Right atrium auricular region (tissue), 2 donors: ENCODE data around the gene MROH2B. TPM values are rescaled to one million over a fixed set of nuclear protein-coding genes. Genes with fewer than 3 reads are reported as not detected.

Experiments used
- DNase-seq: peaks from one replicate; pipeline ENCODE4 v3.0.0-alpha.2; 2019; ENCODE audit warnings: low spot score
- H3K27ac ChIP-seq, 2 donors: fragments of 200-600 bp; sonication (generic); 1 replicate in 1 of 2; 2 replicates in 1 of 2; pipeline ENCODE4 v1.5.1; 2016 to 2019
- H3K27me3 ChIP-seq, 2 donors: fragments of 200-600 bp; sonication (generic); one replicate each; pipeline versions ENCODE4 v1.5.1 to v1.6.0; 2017 to 2019
- H3K36me3 ChIP-seq: fragments of 200-600 bp; sonication (generic); one replicate; pipeline ENCODE4 v1.5.1; 2016
- H3K4me1 ChIP-seq, 2 donors: fragments of 200-600 bp; sonication (generic); one replicate each; pipeline versions ENCODE4 v1.5.1 to v1.6.0; 2017 to 2019
- H3K4me3 ChIP-seq, 2 donors: fragments of 200-600 bp; sonication (generic); 1 replicate in 1 of 2; 2 replicates in 1 of 2; pipeline ENCODE4 v1.5.1; 2017 to 2019; ENCODE audit warnings: mild to moderate bottlenecking in 1 of 2, moderate library complexity in 1 of 2
- H3K9me3 ChIP-seq, 2 donors: fragments of 200-600 bp; sonication (generic); one replicate each; pipeline ENCODE4 v1.5.1; 2019
- total RNA-seq, 2 donors: library from RNA; depleted of rRNA; stranded (reverse); fragments of >200 nt; gene quantifications; one replicate each; pipeline ENCODE4 v1.1.0, GENCODE V29; 2016
- TF ChIP-seq, protein P1 (sequence below), 2 donors: fragments of 200-600 bp; sonication (generic); IDR thresholded peaks; one replicate each; pipeline ENCODE4 v1.5.1; 2019; ENCODE audit warnings: antibody characterized with exemption in 2 of 2

MROH2B gene
- total RNA-seq, 2 donors from 2014 or later: 0.15 TPM; not detected in 1

DNA sequence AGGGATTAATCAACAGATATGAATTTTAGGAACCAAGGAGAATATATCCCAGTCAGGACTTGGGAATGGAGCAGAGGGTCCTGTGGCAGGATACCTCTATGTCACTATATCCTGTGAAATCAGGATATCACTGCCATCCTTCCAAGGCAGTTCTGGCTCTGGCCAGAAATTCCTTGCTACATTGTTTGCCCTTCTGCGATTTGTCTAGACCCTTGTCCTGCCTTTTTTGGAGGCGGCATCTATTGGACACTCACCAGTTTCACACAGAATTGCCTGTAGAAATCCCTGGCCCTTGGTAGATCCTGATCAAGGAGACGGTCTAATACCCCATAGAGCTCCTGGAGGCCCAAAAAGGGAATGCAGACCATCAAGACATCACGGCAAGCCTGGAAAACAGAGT is 71.2 kb downstream of the MROH2B start:
- TF ChIP-seq, protein P1, sequence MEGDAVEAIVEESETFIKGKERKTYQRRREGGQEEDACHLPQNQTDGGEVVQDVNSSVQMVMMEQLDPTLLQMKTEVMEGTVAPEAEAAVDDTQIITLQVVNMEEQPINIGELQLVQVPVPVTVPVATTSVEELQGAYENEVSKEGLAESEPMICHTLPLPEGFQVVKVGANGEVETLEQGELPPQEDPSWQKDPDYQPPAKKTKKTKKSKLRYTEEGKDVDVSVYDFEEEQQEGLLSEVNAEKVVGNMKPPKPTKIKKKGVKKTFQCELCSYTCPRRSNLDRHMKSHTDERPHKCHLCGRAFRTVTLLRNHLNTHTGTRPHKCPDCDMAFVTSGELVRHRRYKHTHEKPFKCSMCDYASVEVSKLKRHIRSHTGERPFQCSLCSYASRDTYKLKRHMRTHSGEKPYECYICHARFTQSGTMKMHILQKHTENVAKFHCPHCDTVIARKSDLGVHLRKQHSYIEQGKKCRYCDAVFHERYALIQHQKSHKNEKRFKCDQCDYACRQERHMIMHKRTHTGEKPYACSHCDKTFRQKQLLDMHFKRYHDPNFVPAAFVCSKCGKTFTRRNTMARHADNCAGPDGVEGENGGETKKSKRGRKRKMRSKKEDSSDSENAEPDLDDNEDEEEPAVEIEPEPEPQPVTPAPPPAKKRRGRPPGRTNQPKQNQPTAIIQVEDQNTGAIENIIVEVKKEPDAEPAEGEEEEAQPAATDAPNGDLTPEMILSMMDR (IDR thresholded peaks at IDR 0.05): no peak
- DNase-seq: no peak
- no peak overlapping the region for H3K27ac ChIP-seq

DNA sequence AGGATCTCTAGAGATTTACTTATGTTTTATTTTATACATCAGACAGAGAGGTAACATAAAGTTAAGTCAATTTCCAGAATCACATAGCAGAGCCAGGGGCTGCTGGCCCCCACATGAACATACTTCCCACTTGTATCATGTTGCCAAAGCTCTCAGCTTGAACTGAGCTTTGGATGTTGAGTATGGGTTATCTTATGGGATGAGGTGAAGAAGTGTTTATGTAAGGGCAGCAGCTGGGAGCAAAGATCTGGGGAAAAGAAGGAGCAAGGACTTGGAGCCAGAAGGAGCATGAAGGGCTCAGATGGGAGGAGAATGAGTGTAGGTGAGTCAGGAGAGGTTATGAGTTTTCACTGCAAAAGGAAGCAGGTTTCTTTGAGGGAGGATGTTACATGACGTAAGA is 72.0 kb downstream of the MROH2B start:
- H3K4me1 ChIP-seq: no peaks in the 10 kb centered on the region
- H3K27ac ChIP-seq: no peak overlapping the region
- no peaks in the 10 kb centered on the region for H3K36me3 ChIP-seq
- no peak overlapping the region for H3K4me3 ChIP-seq
- H3K9me3 ChIP-seq: no peaks in the 10 kb centered on the region
- TF ChIP-seq, protein P1 (IDR thresholded peaks at IDR 0.05): no peak
- no peaks in the 10 kb centered on the region for H3K27me3 ChIP-seq
- DNase-seq: no peak

More for the DNA sequence above, 71.2 kb downstream of the MROH2B start:
- H3K9me3 ChIP-seq: no peaks in the 10 kb centered on the region
- H3K4me1 ChIP-seq: no peaks in the 10 kb centered on the region
- no peaks in the 10 kb centered on the region for H3K27me3 ChIP-seq
- H3K4me3 ChIP-seq: no peak overlapping the region
- no peaks in the 10 kb centered on the region for H3K36me3 ChIP-seq

DNA sequence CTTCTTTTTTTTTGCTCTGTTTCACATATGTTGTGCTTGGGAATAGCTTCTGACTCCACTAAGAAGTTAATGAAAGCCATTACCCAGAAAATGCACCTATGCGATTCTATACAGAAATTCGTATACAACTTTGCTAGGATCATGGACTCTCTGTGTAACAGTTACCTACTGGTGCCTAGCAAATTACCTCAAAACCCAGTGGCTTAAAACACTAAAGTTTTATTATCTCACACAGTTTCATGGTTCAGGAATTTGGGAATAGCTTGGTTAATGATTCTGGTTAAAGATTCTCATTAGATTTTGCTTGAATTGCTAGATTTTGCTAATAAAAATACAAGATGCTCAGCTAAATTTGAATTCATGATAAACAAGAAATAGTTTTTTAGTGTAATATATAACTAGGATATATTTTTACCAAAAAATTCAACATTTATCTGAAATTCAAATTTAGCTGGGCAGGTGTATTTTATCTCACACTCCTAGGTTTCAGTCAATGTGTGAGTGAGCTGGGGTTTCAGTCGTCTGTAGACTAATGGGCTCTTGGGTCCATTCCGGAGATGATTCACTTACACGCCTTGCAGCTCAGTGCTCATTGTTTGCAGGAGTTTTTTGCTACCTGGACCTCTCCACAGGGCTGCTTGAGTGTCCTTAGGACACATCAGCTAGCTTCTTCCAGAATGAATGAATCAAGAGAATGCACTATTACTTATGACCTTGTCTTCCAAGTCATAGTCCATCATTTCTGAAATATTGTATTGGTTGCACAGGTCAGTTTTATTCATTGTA is 75.1 kb downstream of the MROH2B start:
- no peak overlapping the region for H3K4me3 ChIP-seq
- no peaks in the 10 kb centered on the region for H3K9me3 ChIP-seq
- H3K27me3 ChIP-seq: no peaks in the 10 kb centered on the region
- no peaks in the 10 kb centered on the region for H3K36me3 ChIP-seq
- no peak for DNase-seq
- TF ChIP-seq, protein P1 (IDR thresholded peaks at IDR 0.05): no peak
- no peak overlapping the region for H3K27ac ChIP-seq
- H3K4me1 ChIP-seq: peaks cover 0 to 16% of the 10 kb centered on the region in 2 donors

DNA sequence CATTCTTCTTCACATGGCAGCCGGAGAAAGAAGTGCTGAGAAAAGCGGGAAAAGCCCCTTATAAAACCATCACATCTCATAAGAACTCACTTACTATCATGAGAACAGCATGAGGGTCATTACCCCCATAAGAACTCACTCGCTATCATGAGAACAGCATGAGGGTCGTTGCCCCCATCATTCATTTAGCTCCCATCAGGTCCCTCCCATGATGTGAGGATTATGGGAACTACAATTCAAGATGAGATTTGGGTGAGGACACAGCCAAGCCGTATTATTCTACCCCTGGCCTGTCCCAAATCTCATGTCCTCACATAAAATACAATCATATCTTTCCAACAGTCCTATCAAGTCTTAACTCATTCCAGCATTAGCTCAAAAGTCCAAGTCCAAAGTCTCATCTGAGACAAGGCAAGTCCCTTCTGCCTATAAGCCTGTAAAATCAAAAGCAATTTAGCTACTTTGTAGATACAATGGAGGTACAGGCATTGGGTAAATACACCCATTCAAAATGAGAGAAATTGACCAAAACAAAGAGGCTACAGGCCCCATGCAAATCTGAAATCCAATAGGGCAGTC is 79.1 kb downstream of the MROH2B start:
- Histone ChIP-seq H3K27ac (peak overlapping the region; percentile 64 to 78), H3K4me1 (peaks cover 0 to 22% of the 10 kb centered on the region in 2 donors), H3K27me3 (no peaks in the 10 kb centered on the region), H3K4me3 (no peak overlapping the region), H3K36me3 (no peaks in the 10 kb centered on the region), H3K9me3 (no peaks in the 10 kb centered on the region)
- DNase-seq: no peak
- TF ChIP-seq, protein P1 (IDR thresholded peaks at IDR 0.05): no peak

DNA sequence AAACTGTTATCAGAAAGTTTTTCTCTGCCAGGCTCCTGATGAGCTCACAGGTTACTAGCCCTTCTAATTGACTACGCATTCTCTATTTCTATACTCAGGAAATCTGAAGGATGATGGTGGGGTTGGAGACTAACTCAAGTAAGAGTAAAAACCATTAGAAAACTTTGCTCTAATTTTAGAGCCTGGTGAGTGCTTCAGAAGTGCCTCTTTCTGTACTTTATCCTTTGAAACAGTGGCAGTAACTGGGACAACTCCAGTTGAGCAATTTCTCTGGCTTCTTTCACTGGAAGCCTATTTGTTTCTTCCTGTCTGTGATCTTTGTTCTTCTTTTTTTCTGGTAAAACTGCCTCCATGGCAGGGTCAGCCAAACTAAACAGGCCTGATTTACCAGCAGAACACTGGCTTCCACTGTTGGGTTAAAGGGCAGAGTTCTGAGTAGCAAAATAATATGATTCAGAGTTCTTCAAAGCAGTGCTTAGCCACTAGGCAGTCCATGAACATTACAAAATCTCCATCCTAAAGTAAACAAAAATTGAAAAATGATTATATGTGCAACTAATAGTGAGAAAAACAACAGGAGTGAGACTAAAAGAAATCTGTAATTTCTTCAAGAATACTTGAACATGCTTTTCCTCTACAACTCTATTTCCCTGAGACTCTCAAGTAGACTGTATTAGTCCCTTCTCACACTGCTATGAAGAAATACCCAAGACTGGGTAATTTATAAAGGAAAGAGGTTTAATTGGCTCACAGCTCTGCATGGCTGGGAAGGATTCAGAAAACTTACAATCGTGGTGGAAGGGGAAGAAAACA is 79.8 kb downstream of the MROH2B start:
- DNase-seq: peak; percentile 82
- Histone ChIP-seq H3K9me3 (no peaks in the 10 kb centered on the region), H3K27me3 (no peaks in the 10 kb centered on the region), H3K4me3 (no peak overlapping the region), H3K4me1 (peaks cover 0 to 22% of the 10 kb centered on the region in 2 donors), H3K36me3 (no peaks in the 10 kb centered on the region), H3K27ac (peak overlapping the region; percentile 64 to 80)
- TF ChIP-seq, protein P1 (IDR thresholded peaks at IDR 0.05): no peak
